ENCODE data around the gene UNG. TPM values are rescaled to one million over a fixed set of nuclear protein-coding genes. Genes with fewer than 3 reads are reported as not detected.

Gene UNG
- total and polyA plus RNA-seq, 9 of the 15 experiments (the other 6 are each of a cell fraction or from before 2014, with no cell fraction given), result 8.4 to 59.8 (median 41.0) TPM

DNA sequence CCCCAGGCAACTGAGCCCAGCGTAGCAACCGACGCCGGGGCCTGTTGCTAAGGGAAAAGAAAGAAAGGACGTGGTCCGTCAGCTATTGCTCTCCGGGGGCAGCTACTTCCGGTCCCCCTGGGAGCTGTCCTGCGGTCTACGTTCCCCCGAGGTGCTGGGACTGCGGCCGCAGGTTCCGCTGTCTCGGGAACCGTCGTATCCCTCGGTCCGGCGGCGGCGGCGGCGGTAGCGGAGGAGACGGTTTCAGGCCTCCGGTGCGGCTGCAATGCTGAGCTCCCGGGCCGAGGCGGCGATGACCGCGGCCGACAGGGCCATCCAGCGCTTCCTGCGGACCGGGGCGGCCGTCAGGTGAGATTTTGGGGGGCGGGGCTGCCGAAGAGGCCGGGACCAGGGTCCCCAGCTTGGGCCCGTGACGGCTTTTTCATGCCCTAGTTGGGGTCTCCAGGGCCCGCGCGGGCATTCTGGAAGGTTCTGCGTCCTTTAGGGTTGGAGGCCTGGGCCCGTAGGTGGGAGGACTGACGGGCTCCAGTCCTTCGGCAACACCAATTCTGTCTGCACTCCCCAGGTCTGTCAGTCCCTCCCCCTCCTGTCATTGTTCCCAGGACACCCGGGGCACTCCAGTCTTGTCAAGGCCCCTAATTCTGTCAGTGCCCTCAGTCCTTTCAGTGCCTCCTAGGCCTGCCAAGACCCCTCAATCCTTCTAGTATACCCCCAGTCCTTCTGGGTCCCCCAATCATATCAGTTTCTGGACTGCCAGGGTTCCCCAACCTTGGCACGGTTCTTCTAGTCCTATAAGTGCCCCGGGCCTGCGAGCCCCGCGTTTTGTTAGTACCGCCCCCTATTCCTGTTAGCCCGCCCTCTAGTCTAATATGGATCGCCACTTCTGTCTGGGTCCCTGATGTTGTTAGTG, 44.7 kb upstream of the UNG start, which contains the start of gene USP30 (continued):
- TF ChIP-seq, protein P1, sequence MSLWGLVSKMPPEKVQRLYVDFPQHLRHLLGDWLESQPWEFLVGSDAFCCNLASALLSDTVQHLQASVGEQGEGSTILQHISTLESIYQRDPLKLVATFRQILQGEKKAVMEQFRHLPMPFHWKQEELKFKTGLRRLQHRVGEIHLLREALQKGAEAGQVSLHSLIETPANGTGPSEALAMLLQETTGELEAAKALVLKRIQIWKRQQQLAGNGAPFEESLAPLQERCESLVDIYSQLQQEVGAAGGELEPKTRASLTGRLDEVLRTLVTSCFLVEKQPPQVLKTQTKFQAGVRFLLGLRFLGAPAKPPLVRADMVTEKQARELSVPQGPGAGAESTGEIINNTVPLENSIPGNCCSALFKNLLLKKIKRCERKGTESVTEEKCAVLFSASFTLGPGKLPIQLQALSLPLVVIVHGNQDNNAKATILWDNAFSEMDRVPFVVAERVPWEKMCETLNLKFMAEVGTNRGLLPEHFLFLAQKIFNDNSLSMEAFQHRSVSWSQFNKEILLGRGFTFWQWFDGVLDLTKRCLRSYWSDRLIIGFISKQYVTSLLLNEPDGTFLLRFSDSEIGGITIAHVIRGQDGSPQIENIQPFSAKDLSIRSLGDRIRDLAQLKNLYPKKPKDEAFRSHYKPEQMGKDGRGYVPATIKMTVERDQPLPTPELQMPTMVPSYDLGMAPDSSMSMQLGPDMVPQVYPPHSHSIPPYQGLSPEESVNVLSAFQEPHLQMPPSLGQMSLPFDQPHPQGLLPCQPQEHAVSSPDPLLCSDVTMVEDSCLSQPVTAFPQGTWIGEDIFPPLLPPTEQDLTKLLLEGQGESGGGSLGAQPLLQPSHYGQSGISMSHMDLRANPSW (CRISPR knock-in tag; IDR thresholded peaks at IDR 0.05), result 0 out of 2 replicates have a peak, but pooled peaks have one; percentile 37
- TF ChIP-seq SP1 (CRISPR knock-in tag; IDR thresholded peaks at IDR 0.05) (peak; percentile 95), CTBP1 (IDR thresholded peaks at IDR 0.05; ENCODE audit: borderline replicate concordance) (peak; percentile 88), POLR2AphosphoS2 (IDR thresholded peaks at IDR 0.05; ENCODE audit: low read length) (no peak), ARID2 (IDR thresholded peaks at IDR 0.05) (no peak), SMC3 (conservative IDR thresholded peaks at IDR 0.05; ENCODE audit: insufficient read depth, low read depth, low read length) (no peak), POLR2B (IDR thresholded peaks at IDR 0.05; ENCODE audit: low read depth, partially characterized antibody) (no peak), ZNF184 (CRISPR knock-in tag; IDR thresholded peaks at IDR 0.05) (no peak), PHF21A (IDR thresholded peaks at IDR 0.05; ENCODE audit: borderline replicate concordance, low read depth) (peak; percentile 56; the same call in 1 of the 2 replicates), GTF2E2 (tag; IDR thresholded peaks at IDR 0.05) (no peak), TAL1 (IDR thresholded peaks at IDR 0.05) (no peak)
- TF ChIP-seq, protein P2, sequence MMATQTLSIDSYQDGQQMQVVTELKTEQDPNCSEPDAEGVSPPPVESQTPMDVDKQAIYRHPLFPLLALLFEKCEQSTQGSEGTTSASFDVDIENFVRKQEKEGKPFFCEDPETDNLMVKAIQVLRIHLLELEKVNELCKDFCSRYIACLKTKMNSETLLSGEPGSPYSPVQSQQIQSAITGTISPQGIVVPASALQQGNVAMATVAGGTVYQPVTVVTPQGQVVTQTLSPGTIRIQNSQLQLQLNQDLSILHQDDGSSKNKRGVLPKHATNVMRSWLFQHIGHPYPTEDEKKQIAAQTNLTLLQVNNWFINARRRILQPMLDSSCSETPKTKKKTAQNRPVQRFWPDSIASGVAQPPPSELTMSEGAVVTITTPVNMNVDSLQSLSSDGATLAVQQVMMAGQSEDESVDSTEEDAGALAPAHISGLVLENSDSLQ (IDR thresholded peaks at IDR 0.05), result peak; percentile 75
- TF ChIP-seq, protein P3, sequence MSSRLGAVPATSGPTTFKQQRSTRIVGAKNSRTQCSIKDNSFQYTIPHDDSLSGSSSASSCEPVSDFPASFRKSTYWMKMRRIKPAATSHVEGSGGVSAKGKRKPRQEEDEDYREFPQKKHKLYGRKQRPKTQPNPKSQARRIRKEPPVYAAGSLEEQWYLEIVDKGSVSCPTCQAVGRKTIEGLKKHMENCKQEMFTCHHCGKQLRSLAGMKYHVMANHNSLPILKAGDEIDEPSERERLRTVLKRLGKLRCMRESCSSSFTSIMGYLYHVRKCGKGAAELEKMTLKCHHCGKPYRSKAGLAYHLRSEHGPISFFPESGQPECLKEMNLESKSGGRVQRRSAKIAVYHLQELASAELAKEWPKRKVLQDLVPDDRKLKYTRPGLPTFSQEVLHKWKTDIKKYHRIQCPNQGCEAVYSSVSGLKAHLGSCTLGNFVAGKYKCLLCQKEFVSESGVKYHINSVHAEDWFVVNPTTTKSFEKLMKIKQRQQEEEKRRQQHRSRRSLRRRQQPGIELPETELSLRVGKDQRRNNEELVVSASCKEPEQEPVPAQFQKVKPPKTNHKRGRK (tag; IDR thresholded peaks at IDR 0.05), result no peak

Measured in K562 (cell line).